ENCODE measurements around the gene MYRF.

MYRF gene

GRCh38 chr11:61765550-61766253, 13.3 kb downstream of the MYRF start:
- Histone ChIP-seq H4K20me1 (ENCODE audit: control insufficient read depth, insufficient read depth, low read depth, low read length) (no peaks in the 10 kb centered on the region), H3K36me3 (ENCODE audit: control insufficient read depth, low read length) (no peaks in the 10 kb centered on the region), H3K79me2 (ENCODE audit: control insufficient read depth, low read length) (no peaks in the 10 kb centered on the region), H3K4me1 (ENCODE audit: control insufficient read depth, low read length) (no peaks in the 10 kb centered on the region), H3K4me3 (ENCODE audit: low read length) (no peak overlapping the region), H3K27ac (ENCODE audit: low read depth, low read length) (no peak overlapping the region), H3F3A (ENCODE audit: control insufficient read depth, insufficient read depth) (no peaks in the 10 kb centered on the region), H3K9me2 (replicated peaks; ENCODE audit: control insufficient read depth, low read length) (no peaks in the 10 kb centered on the region), H3K4me2 (ENCODE audit: low read length) (no peak overlapping the region), H3K27me3 (ENCODE audit: control insufficient read depth, low read length) (no peaks in the 10 kb centered on the region), H3K9me3 (ENCODE audit: control insufficient read depth, insufficient read depth, low read length) (no peaks in the 10 kb centered on the region)
- TF ChIP-seq, protein P1, sequence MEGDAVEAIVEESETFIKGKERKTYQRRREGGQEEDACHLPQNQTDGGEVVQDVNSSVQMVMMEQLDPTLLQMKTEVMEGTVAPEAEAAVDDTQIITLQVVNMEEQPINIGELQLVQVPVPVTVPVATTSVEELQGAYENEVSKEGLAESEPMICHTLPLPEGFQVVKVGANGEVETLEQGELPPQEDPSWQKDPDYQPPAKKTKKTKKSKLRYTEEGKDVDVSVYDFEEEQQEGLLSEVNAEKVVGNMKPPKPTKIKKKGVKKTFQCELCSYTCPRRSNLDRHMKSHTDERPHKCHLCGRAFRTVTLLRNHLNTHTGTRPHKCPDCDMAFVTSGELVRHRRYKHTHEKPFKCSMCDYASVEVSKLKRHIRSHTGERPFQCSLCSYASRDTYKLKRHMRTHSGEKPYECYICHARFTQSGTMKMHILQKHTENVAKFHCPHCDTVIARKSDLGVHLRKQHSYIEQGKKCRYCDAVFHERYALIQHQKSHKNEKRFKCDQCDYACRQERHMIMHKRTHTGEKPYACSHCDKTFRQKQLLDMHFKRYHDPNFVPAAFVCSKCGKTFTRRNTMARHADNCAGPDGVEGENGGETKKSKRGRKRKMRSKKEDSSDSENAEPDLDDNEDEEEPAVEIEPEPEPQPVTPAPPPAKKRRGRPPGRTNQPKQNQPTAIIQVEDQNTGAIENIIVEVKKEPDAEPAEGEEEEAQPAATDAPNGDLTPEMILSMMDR (IDR thresholded peaks at IDR 0.05; ENCODE audit: low read depth, low read length, poor library complexity, severe bottlenecking) = no peak
- TF ChIP-seq EZH2phosphoT487 (IDR thresholded peaks at IDR 0.05; ENCODE audit: borderline replicate concordance, low read length) = no peak

- no peaks in the 10 kb centered on the region for H4K20me1 ChIP-seq (ENCODE audit: control insufficient read depth, insufficient read depth, low read depth, low read length)
- H3K27ac ChIP-seq (ENCODE audit: low read depth, low read length) = no peak overlapping the region
- no peaks in the 10 kb centered on the region for H3F3A ChIP-seq (ENCODE audit: control insufficient read depth, insufficient read depth)
- H3K36me3 ChIP-seq (ENCODE audit: control insufficient read depth, low read length) = no peaks in the 10 kb centered on the region
- H3K4me1 ChIP-seq (ENCODE audit: control insufficient read depth, low read length) = no peaks in the 10 kb centered on the region
- no peak overlapping the region for H3K4me2 ChIP-seq (ENCODE audit: low read length)
- H3K9me2 ChIP-seq (replicated peaks; ENCODE audit: control insufficient read depth, low read length) = no peaks in the 10 kb centered on the region
- H3K4me3 ChIP-seq (ENCODE audit: low read length) = no peak overlapping the region
- H3K9me3 ChIP-seq (ENCODE audit: control insufficient read depth, insufficient read depth, low read length) = no peaks in the 10 kb centered on the region
- no peaks in the 10 kb centered on the region for H3K27me3 ChIP-seq (ENCODE audit: control insufficient read depth, low read length)
- H3K79me2 ChIP-seq (ENCODE audit: control insufficient read depth, low read length) = no peaks in the 10 kb centered on the region
- no peak for TF ChIP-seq EZH2phosphoT487 (IDR thresholded peaks at IDR 0.05; ENCODE audit: borderline replicate concordance, low read length)
- TF ChIP-seq, protein P1 (IDR thresholded peaks at IDR 0.05; ENCODE audit: low read depth, low read length, poor library complexity, severe bottlenecking) = no peak
These were observed 14.0 kb downstream of the MYRF start for GRCh38 chr11:61766353-61766841.

DNA sequence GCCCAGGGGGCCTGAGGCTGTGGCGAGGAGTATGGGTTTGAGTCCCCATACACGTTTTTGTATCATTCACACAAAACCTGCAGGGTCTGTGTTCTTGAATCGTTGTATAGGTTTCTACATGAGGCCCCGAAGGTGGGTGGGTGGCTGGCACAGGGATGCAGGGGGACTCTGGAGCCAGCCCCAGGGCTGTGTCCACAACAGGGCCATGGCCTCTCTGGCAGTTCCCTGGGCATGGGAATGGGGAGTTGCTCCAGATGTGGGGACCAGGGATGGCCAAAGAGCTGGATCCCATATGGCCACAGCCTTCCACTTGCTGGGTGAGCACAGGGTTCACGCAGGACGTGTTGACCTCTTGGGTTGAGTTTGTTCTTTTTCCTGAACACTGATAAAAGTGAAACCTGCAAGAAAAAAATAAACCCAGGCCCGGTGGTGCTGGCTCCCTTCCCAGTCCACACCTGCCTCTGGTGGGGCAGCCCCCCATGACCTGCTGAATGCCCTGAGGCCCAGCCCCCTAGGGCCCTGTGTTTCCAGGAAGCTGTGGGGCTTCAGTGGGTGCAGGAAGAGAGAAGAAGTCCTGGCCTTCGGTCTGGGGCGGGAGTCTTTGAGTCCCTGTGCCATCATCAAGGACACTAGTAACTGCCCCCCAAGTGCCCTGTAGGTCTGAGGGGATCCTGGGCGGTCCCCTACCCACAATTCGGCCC, 16.1 kb downstream of the MYRF start:
- no peak overlapping the region for H3K27ac ChIP-seq (ENCODE audit: low read depth, low read length)
- H3K4me1 ChIP-seq (ENCODE audit: control insufficient read depth, low read length) = peaks cover 10% of the 10 kb centered on the region
- H3K9me2 ChIP-seq (replicated peaks; ENCODE audit: control insufficient read depth, low read length) = no peaks in the 10 kb centered on the region
- H3K9me3 ChIP-seq (ENCODE audit: control insufficient read depth, insufficient read depth, low read length) = no peaks in the 10 kb centered on the region
- no peak overlapping the region for H3K4me3 ChIP-seq (ENCODE audit: low read length)
- no peaks in the 10 kb centered on the region for H3K36me3 ChIP-seq (ENCODE audit: control insufficient read depth, low read length)
- H4K20me1 ChIP-seq (ENCODE audit: control insufficient read depth, insufficient read depth, low read depth, low read length) = no peaks in the 10 kb centered on the region
- H3K27me3 ChIP-seq (ENCODE audit: control insufficient read depth, low read length) = no peaks in the 10 kb centered on the region
- TF ChIP-seq EZH2phosphoT487 (IDR thresholded peaks at IDR 0.05; ENCODE audit: borderline replicate concordance, low read length) = no peak
- TF ChIP-seq, protein P1 (IDR thresholded peaks at IDR 0.05; ENCODE audit: low read depth, low read length, poor library complexity, severe bottlenecking) = no peak
- no peak overlapping the region for H3K4me2 ChIP-seq (ENCODE audit: low read length)
- H3K79me2 ChIP-seq (ENCODE audit: control insufficient read depth, low read length) = no peaks in the 10 kb centered on the region
- H3F3A ChIP-seq (ENCODE audit: control insufficient read depth, insufficient read depth) = no peaks in the 10 kb centered on the region
